Activated T-helper 2 cell treated with anti-CD3 and anti-CD28 coated beads, Interferon-gamma antibody, Interleukin-2, Interleukin-4, amounts not matched to agents 10 μg/mL and 5 μg/mL and 100 μg/mL, durations not matched to agents 14 hours and 24 hours and 36 hours (primary cell): ENCODE results near the gene FBF1. TPM values are rescaled to one million over a fixed set of nuclear protein-coding genes. Genes with fewer than 3 reads are reported as not detected.
"Not testable (repeated sequence)": the region's sequence is repeated elsewhere in the genome, so short reads cannot be mapped to it uniquely, and the experiment has no call there.

Experiments
- DNase-seq: peaks from one replicate; pipeline ENCODE4 v3.0.0; 2021; ENCODE audit warnings: low spot score
- H3K27ac Mint-ChIP-seq: one replicate; pipeline ENCODE4 v1.8.0; 2021; ENCODE audit warnings: mixed read lengths
- H3K27me3 Mint-ChIP-seq: one replicate; pipeline ENCODE4 v1.8.0; 2021; ENCODE audit warnings: low read depth, mixed read lengths
- H3K36me3 Mint-ChIP-seq: one replicate; pipeline ENCODE4 v1.8.0; 2021; ENCODE audit warnings: low read depth, mixed read lengths
- H3K4me1 Mint-ChIP-seq: one replicate; pipeline ENCODE4 v1.8.0; 2021; ENCODE audit warnings: low read depth, mixed read lengths
- H3K4me3 Mint-ChIP-seq: one replicate; pipeline ENCODE4 v1.8.0; 2021; ENCODE audit warnings: low read depth, mild to moderate bottlenecking, moderate library complexity, mixed read lengths
- H3K9me3 Mint-ChIP-seq: one replicate; pipeline ENCODE4 v1.8.0; 2021; ENCODE audit warnings: mixed read lengths
- intact Hi-C: fragments of 100-400 bp; cut with micrococcal nuclease; formaldehyde crosslinking; loops from one replicate; pipeline ENCODE4 v1.15.1; 2023
- total RNA-seq: library from RNA; stranded (reverse); gene quantifications from 2 replicates; pipeline ENCODE4 v1.2.3, GENCODE V29; 2022

The FBF1 gene
- total RNA-seq, 1 donor from 2014 or later: 17.6 TPM

DNA sequence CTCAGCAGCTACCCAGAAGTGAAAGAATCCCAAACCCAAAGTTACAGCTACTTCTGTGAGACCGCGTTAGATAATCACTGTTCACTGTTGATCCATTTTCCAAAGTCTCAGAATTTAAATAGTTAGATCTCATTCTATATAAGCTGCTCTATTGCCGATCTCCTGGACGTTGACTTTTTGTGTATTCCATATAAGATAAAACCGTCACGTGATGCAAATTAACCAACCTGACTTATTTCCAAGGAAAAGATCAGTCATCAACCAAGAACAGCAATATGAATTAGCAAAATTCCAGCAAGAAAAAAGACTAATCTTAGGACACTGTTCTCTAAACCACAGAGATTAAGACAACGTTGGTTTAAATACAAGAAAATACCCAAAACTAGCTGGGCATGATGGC lies 29.8 kb upstream of the FBF1 start:
- intact Hi-C loops: no loop called here
- Mint-ChIP-seq H3K4me1 (peaks cover 5% of the 10 kb centered on the region), H3K36me3 (peaks cover 22% of the 10 kb centered on the region), H3K27me3 (no peaks in the 10 kb centered on the region), H3K9me3 (no peaks in the 10 kb centered on the region), H3K27ac (no peak overlapping the region), H3K4me3 (no peak overlapping the region)
- no peak for DNase-seq

DNA sequence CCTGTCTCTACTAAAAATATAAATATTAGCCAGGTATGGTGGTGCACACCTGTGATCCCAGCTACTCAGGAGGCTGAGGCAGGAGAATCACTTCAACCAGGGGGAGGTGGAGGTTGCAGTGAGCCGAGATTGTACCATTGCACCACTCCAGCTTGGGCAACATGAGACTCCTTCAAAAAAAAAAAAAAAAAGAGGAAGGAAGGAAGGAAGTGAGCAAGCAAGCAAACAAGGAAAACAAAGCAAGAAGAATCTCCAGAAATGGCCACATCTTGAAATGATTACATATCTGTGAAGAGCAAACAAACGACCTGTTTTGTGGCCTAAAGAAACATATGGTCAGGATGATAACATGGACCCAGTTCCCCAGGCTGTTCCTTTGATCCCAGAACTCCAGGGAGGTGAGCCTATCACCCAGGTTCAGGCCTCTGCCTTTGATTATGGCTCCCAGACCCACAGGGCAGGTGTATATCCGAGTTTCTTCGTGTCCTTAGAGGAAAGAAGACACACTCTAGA lies 29.2 kb upstream of the FBF1 start:
- Mint-ChIP-seq H3K27ac (no peak overlapping the region), H3K4me3 (no peak overlapping the region), H3K36me3 (peaks cover 22% of the 10 kb centered on the region), H3K4me1 (peaks cover 4% of the 10 kb centered on the region), H3K9me3 (no peaks in the 10 kb centered on the region), H3K27me3 (no peaks in the 10 kb centered on the region)
- intact Hi-C loops: no loop called here
- no peak for DNase-seq

DNA sequence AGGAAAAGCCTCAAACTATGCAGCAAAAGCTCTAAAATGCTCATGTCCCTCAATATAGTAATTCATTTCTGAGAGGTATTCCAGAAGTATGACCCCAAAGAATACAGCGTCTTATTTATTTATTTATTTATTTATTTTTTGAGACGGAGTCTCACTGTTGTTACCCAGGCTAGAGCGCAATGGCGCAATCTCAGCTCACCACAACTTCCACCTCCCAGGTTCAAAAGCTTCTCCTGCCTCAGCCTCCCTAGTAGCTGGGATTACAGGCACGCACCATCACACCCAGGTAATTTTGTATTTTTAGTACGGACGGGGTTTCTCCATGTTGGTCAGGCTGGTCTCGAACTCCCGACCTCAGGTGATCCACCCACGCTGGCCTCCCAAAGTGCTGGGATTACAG lies 28.2 kb upstream of the FBF1 start:
- DNase-seq, intact Hi-C loops, H3K9me3 Mint-ChIP-seq, H3K4me1 Mint-ChIP-seq, H3K27me3 Mint-ChIP-seq, H3K4me3 Mint-ChIP-seq, H3K27ac Mint-ChIP-seq: not testable (repeated sequence)
- peaks cover 17% of the 10 kb centered on the region for H3K36me3 Mint-ChIP-seq

DNA sequence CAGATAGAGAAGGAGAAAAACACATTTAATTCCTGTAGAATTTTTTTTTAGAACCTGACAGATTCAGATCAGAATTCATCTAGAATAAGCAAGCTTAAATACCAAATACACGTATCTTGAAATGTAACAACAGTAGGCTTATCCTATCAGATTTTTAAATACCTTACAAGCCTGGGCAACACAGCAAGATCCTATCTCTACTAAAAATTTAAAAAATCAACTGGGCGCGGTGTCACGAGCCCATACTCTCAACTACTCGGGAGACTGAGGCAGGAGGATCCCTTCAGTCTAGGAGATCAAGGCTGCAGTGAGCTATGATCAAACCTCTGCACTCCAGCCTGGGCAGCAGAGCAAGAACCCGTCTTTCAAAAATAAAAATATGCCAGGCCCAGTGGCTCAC lies 24.6 kb upstream of the FBF1 start:
- Mint-ChIP-seq H3K9me3 (no peaks in the 10 kb centered on the region), H3K36me3 (peaks cover 6% of the 10 kb centered on the region), H3K4me1 (peaks cover 2% of the 10 kb centered on the region), H3K27me3 (no peaks in the 10 kb centered on the region), H3K4me3 (no peak overlapping the region), H3K27ac (no peak overlapping the region)
- intact Hi-C loops: no loop called here
- no peak for DNase-seq

DNA sequence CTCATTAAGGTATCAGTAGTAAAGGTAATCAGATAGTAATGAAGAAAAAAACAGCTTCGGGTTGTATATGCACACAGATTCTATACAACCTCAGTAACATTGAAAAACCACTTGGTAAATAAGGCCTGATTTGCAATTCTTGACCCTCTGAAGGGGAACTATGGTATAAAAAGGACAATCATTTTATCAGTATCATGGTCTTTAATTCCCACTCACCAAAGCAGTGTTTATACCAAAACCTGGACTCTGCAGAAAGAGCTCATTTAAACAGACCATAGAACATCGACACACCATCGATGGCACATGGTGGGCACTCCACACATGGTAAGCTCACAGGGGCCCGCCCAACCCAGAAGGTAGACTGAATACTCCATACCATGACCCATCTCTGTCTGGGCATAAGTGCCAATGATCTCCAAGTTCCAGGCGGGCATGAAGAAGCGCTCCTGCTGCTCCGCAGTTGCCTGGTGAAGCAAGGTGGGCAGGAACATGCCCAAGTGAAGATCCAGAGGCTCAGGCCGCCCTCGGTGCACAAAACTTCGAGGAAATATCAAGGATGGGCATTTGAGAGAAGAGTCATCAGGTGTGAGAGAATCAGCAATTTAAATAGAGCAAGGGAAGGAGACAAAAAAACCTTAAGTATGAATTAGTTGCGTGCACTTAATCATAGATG lies 19.1 kb upstream of the FBF1 start:
- Mint-ChIP-seq H3K4me1 (no peaks in the 10 kb centered on the region), H3K9me3 (no peaks in the 10 kb centered on the region), H3K4me3 (no peak overlapping the region), H3K27ac (no peak overlapping the region), H3K27me3 (no peaks in the 10 kb centered on the region), H3K36me3 (peaks cover 20% of the 10 kb centered on the region)
- intact Hi-C loops: no loop called here
- DNase-seq: no peak

DNA sequence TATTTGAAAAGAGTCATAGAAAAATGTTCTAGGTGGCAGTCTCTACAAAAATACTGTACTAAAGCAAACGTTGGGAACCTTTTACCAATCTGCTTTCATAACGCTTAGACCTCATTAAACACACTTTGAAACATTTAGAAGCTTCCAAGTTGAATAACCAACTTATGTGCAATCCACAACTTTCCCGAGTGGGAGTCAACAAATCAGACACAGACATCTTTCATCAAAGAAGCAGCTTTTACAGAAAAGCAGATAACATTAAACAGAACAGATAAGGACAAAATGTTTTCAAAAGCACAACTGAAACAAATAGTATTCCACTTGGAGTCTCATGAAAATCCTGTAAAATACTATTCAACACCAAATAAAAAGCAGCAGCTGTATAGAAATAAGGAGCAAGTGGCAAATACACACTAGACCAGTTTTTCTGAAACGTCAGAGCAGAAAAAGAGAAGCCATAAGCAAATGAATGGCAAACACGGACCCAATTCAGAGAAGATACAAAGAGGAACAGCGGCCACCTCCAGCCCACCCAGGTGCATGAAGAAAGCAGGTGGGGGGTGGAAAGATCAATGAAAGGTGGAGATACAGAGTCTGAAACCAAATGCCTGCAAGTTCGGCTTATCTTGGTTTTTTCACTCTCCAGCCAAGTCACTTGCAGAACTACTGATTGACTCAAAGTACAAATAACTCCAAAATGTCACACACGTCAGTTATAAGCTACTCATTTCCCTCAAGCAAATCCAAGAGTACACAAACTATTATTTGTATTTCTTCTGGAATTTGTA lies 18.4 kb upstream of the FBF1 start:
- Mint-ChIP-seq H3K27me3 (no peaks in the 10 kb centered on the region), H3K27ac (no peak overlapping the region), H3K4me3 (no peak overlapping the region), H3K4me1 (no peaks in the 10 kb centered on the region), H3K9me3 (no peaks in the 10 kb centered on the region), H3K36me3 (peaks cover 24% of the 10 kb centered on the region)
- DNase-seq: no peak
- intact Hi-C loops: no loop called here

DNA sequence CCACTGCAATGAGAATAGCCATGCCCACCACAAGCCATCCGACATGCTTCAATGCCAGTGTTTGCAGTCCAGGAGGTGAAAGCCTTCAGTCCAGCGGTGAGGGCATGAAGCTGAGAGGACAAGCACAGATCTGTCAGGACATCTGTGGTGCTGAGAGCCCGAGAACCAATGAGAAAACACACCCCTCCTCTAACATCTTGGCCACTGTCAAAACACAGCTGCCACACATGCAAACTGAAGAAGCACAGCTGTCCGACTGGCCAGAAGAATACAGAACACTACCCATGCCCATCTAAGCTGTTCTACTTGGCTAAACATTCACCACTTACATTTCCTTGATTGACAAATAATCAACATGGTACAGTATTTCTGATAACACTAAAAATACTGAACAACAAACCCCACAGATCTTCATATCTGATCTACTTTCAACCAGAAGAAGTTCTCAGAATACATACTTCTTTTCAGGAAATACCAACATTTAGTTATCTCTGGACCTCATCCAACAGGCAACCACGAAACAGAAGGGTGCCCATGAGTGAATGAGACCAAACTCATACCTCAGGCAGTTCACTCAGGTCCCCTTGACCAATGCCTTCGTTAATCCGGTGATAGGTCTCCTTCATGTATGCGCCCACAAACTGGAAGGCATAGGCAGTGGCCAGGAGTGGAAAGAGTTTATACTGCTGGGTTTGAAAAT lies 10.2 kb upstream of the FBF1 start:
- no peak for DNase-seq
- intact Hi-C loops: no loop called here
- H3K36me3 Mint-ChIP-seq: peaks cover 55% of the 10 kb centered on the region
- H3K27ac Mint-ChIP-seq: peak overlapping the region; percentile 78
- H3K4me3 Mint-ChIP-seq: peak overlapping the region; percentile 34
- H3K9me3 Mint-ChIP-seq: no peaks in the 10 kb centered on the region
- H3K27me3 Mint-ChIP-seq: no peaks in the 10 kb centered on the region
- H3K4me1 Mint-ChIP-seq: peaks cover 20% of the 10 kb centered on the region

DNA sequence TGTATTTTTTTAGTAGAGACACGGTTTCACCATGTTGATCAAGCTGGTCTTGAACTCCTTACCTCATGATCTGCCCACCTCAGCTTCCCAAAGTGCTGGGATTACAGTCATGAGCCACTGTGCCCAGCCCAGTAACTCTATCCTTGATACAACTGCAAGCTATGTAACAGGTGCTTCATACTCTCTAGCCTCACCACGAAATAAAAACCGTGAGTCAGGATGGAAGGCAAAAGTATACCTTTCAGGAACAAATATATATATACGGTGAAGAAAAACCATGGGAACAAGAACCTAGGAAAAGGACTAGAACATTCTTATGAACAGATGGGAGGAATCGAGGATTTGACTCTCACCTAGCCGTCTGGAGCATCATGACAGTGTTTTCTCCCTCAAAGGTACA lies 9.6 kb upstream of the FBF1 start:
- Mint-ChIP-seq H3K4me3 (no peak overlapping the region), H3K27me3 (no peaks in the 10 kb centered on the region), H3K36me3 (peaks cover 50% of the 10 kb centered on the region), H3K27ac (no peak overlapping the region), H3K9me3 (no peaks in the 10 kb centered on the region), H3K4me1 (peaks cover 20% of the 10 kb centered on the region)
- no peak for DNase-seq
- intact Hi-C loops: no loop called here

DNA sequence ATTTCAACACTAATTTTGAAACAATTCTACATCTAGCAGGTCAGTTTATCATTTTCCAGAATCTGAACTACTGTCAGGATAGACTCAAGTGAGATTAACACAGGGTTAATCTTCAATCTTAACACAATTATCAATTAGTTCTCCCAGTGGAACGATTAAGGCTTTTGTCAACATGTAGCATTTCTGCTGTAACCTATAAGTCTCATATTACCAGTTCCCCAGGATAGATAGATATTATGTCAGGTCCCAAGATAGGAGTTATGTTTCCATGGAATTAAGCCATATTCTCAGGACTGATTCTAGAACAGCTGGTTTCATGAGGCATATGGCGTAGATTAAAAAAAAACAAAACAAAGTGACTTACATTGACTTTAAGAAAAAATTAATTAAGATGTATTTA lies 4.4 kb upstream of the FBF1 start:
- no peak for DNase-seq
- no peak overlapping the region for H3K4me3 Mint-ChIP-seq
- peaks cover 20% of the 10 kb centered on the region for H3K36me3 Mint-ChIP-seq
- H3K27ac Mint-ChIP-seq: no peak overlapping the region
- no peaks in the 10 kb centered on the region for H3K27me3 Mint-ChIP-seq
- peaks cover 14% of the 10 kb centered on the region for H3K4me1 Mint-ChIP-seq
- no peaks in the 10 kb centered on the region for H3K9me3 Mint-ChIP-seq
- intact Hi-C loops: no loop called here

DNA sequence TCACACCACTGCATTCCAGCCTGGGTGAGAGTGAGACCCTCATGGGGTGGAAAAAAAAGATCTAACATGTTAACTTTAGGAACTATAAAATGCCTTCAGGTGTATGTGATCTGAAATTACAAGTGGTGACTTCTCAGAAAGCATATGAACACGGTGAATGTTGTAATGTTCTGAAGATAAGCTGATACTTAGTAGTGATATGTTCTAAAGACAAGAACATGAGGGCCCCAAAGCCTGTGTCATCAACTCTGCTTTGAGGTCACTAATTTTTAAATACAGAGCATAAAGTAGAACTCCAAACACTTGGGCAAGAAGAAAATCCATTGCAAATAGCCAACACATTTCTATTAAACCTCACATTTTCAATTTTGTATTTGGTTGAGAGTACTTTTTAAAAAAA lies 2.6 kb upstream of the FBF1 start:
- Mint-ChIP-seq H3K27ac (no peak overlapping the region), H3K36me3 (peaks cover 10% of the 10 kb centered on the region), H3K4me3 (no peak overlapping the region), H3K4me1 (peaks cover 12% of the 10 kb centered on the region), H3K9me3 (no peaks in the 10 kb centered on the region), H3K27me3 (no peaks in the 10 kb centered on the region)
- intact Hi-C loops: no loop called here
- DNase-seq: no peak

DNA sequence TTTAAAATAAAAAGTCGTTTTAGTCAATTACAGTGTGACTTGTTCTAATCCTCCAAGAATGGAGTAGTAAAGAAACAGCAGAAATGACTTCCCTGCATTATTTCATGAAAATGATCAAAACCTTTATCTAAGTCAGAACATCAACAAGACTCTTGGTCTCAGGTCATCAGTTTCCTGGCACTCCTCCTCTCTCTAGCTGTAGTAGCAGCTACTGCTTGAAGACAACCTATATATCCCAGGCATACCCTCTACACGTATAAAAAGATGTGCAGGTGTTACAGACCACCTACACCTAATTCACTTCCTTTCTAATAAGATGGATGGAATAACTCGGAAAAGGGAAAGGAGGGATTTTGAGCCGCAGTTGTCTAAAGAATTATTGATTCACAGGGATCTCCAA lies 1.6 kb upstream of the FBF1 start:
- no peaks in the 10 kb centered on the region for H3K9me3 Mint-ChIP-seq
- DNase-seq: no peak
- no peak overlapping the region for H3K4me3 Mint-ChIP-seq
- no peaks in the 10 kb centered on the region for H3K27me3 Mint-ChIP-seq
- intact Hi-C loops: no loop called here
- H3K27ac Mint-ChIP-seq: no peak overlapping the region
- H3K36me3 Mint-ChIP-seq: peaks cover 6% of the 10 kb centered on the region
- peaks cover 12% of the 10 kb centered on the region for H3K4me1 Mint-ChIP-seq

DNA sequence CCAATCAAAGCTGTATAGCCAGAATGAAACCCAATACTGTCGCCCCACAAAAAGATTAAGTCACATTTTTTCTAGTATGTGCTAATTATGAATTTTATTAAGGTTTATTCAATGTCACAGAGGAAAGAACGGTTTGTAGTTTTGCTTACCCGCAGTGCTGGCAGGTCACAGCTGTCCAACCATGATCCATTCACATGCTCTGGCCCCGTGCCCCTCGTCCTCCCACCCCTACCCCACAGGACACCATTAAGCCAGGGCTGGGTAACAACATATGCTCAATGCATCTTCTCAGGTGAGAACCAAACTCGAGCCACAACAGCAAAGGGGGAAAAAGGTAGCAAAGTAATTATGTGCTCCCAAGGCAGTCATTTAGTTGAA lies 589 bp upstream of the FBF1 start:
- Mint-ChIP-seq H3K9me3 (no peaks in the 10 kb centered on the region), H3K27ac (no peak overlapping the region), H3K4me3 (peak overlapping the region; percentile 89), H3K36me3 (peaks cover under 1% of the 10 kb centered on the region), H3K4me1 (peaks cover 12% of the 10 kb centered on the region), H3K27me3 (no peaks in the 10 kb centered on the region)
- intact Hi-C loops: loop anchor here (1.0 to 2.0 kb wide), 2 partner anchors 36 to 37 kb away; partner anchors contain the start of genes ACOX1 and TEN1
- no peak for DNase-seq

DNA sequence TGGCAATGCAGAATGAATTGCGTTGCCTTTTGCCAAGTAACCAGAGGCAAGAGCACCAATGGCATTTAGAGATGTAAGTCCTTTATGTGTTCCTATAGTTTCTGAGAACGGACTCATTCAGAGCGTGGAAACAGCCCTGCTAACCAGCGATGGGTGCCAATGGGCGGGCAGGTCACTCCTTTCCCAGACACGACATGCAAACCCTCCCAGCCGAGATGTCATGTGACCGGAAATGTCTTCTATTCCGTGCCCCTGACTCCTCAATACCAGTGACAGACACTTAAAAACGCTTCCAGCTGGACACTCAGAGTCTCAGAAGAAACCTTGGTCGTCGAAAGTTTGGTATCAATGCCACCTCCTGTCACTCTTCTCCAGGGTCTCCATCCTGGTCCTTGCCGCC lies 3.2 kb downstream of the FBF1 start:
- Mint-ChIP-seq H3K36me3 (no peaks in the 10 kb centered on the region), H3K27me3 (no peaks in the 10 kb centered on the region), H3K4me1 (peaks cover 12% of the 10 kb centered on the region), H3K4me3 (no peak overlapping the region), H3K27ac (no peak overlapping the region), H3K9me3 (no peaks in the 10 kb centered on the region)
- intact Hi-C loops: no loop called here
- DNase-seq: no peak
